ENCODE results near the gene LAMTOR2.

- TF ChIP-seq, protein P1, sequence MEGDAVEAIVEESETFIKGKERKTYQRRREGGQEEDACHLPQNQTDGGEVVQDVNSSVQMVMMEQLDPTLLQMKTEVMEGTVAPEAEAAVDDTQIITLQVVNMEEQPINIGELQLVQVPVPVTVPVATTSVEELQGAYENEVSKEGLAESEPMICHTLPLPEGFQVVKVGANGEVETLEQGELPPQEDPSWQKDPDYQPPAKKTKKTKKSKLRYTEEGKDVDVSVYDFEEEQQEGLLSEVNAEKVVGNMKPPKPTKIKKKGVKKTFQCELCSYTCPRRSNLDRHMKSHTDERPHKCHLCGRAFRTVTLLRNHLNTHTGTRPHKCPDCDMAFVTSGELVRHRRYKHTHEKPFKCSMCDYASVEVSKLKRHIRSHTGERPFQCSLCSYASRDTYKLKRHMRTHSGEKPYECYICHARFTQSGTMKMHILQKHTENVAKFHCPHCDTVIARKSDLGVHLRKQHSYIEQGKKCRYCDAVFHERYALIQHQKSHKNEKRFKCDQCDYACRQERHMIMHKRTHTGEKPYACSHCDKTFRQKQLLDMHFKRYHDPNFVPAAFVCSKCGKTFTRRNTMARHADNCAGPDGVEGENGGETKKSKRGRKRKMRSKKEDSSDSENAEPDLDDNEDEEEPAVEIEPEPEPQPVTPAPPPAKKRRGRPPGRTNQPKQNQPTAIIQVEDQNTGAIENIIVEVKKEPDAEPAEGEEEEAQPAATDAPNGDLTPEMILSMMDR (IDR thresholded peaks at IDR 0.05), result no peak
- TF ChIP-seq POLR2A (IDR thresholded peaks at IDR 0.05), result no peak
Measured at GRCh38 chr1:156077430-156077760, 22.8 kb downstream of the LAMTOR2 start.

Data from uterus (tissue), 2 donors.